Liver (tissue), 9 donors: Measurements from ENCODE around the gene PAXX. TPM values are rescaled to one million over a fixed set of nuclear protein-coding genes. Genes with fewer than 3 reads are reported as not detected.

Experiments
- DNase-seq: peaks from one replicate; pipeline ENCODE4 v3.0.0-alpha.2; 2017; ENCODE audit warnings: low spot score
- H3K27ac ChIP-seq, 2 donors: one replicate each; pipeline ENCODE4 v1.7.0; 2013; ENCODE audit warnings: inconsistent platforms in 2 of 2, low read length in 2 of 2, control low read depth in 1 of 2, low read depth in 1 of 2, mild to moderate bottlenecking in 1 of 2
- H3K27me3 ChIP-seq, 4 donors: one replicate each; pipeline versions ENCODE4 v1.6.1 to v1.7.0; 2013; ENCODE audit warnings: low read length in 3 of 4, inconsistent platforms in 1 of 4, mild to moderate bottlenecking in 1 of 4, moderate library complexity in 1 of 4; ENCODE audit not compliant: control insufficient read depth in 4 of 4, insufficient read depth in 4 of 4
- H3K36me3 ChIP-seq, 4 donors: one replicate each; pipeline versions ENCODE4 v1.6.1 to v1.7.0; 2013; ENCODE audit warnings: low read length in 3 of 4, mild to moderate bottlenecking in 3 of 4, low read depth in 1 of 4, moderate library complexity in 1 of 4; ENCODE audit not compliant: control insufficient read depth in 4 of 4, insufficient read depth in 3 of 4
- H3K4me1 ChIP-seq, 4 donors: one replicate each; pipeline versions ENCODE4 v1.6.1 to v1.7.0; 2013; ENCODE audit warnings: low read length in 3 of 4, mild to moderate bottlenecking in 3 of 4, moderate library complexity in 1 of 4; ENCODE audit not compliant: control insufficient read depth in 4 of 4, insufficient read depth in 4 of 4
- H3K4me3 ChIP-seq, 3 donors: one replicate each; pipeline versions ENCODE4 v1.6.1 to v1.7.0; 2013; ENCODE audit warnings: low read length in 3 of 3, control low read depth in 1 of 3, low read depth in 1 of 3, mild to moderate bottlenecking in 1 of 3
- H3K9ac ChIP-seq, 2 donors: one replicate each; pipeline ENCODE4 v1.7.0; 2013; ENCODE audit warnings: low read length in 2 of 2, mild to moderate bottlenecking in 2 of 2, moderate library complexity in 2 of 2, control low read depth in 1 of 2, low read depth in 1 of 2
- H3K9me3 ChIP-seq, 4 donors: one replicate each; pipeline versions ENCODE4 v1.6.1 to v1.7.0; 2013; ENCODE audit warnings: low read length in 3 of 4; ENCODE audit not compliant: control insufficient read depth in 4 of 4
- ATF3 ChIP-seq: IDR thresholded peaks from 2 replicates; pipeline ENCODE4 v1.6.1; 2016; ENCODE audit warnings: antibody characterized with exemption
- EGR1 ChIP-seq, 2 donors: IDR thresholded peaks; 2 replicates each; pipeline ENCODE4 v1.6.1; 2016 to 2018; ENCODE audit warnings: antibody characterized with exemption in 2 of 2, low read depth in 2 of 2
- FOXA1 ChIP-seq: IDR thresholded peaks from 2 replicates; pipeline ENCODE4 v1.6.1; 2016; ENCODE audit warnings: antibody characterized with exemption
- FOXA2 ChIP-seq: IDR thresholded peaks from 2 replicates; pipeline ENCODE4 v1.6.1; 2016; ENCODE audit warnings: antibody characterized with exemption
- HNF4A ChIP-seq, 2 donors: conservative IDR thresholded peaks; 2 replicates each; pipeline ENCODE4 v1.6.1; 2016; ENCODE audit warnings: antibody characterized with exemption in 2 of 2, mild to moderate bottlenecking in 2 of 2
- HNF4G ChIP-seq: IDR thresholded peaks from 2 replicates; pipeline ENCODE4 v1.6.1; 2016; ENCODE audit warnings: antibody characterized with exemption
- JUND ChIP-seq, 2 donors: IDR thresholded peaks; 2 replicates each; pipeline ENCODE4 v1.6.1; 2016; ENCODE audit warnings: antibody characterized with exemption in 2 of 2
- MAX ChIP-seq: IDR thresholded peaks from 2 replicates; pipeline ENCODE4 v1.6.1; 2016; ENCODE audit warnings: antibody characterized with exemption
- NR2F2 ChIP-seq: IDR thresholded peaks from 2 replicates; pipeline ENCODE4 v1.6.1; 2016; ENCODE audit warnings: antibody characterized with exemption
- RAD21 ChIP-seq, 2 donors: IDR thresholded peaks; 2 replicates each; pipeline ENCODE4 v1.6.1; 2016; ENCODE audit warnings: antibody characterized with exemption in 2 of 2, mild to moderate bottlenecking in 2 of 2
- REST ChIP-seq: IDR thresholded peaks from 2 replicates; pipeline ENCODE4 v1.6.1; 2016; ENCODE audit warnings: antibody characterized with exemption, mild to moderate bottlenecking
- SP1 ChIP-seq: IDR thresholded peaks from 2 replicates; pipeline ENCODE4 v1.6.1; 2018; ENCODE audit warnings: antibody characterized with exemption, mild to moderate bottlenecking
- TAF1 ChIP-seq: conservative IDR thresholded peaks from 2 replicates; pipeline ENCODE4 v1.6.1; 2016; ENCODE audit warnings: antibody characterized with exemption, mild to moderate bottlenecking
- YY1 ChIP-seq: IDR thresholded peaks from 2 replicates; pipeline ENCODE4 v1.6.1; 2016; ENCODE audit warnings: antibody characterized with exemption, mild to moderate bottlenecking
- ZBTB33 ChIP-seq: IDR thresholded peaks from 2 replicates; pipeline ENCODE4 v1.6.1; 2016; ENCODE audit warnings: antibody characterized with exemption
- WGBS: extraction: QIAGEN DNeasy Blood & Tissue Kit; methylation state at CpG from one replicate; pipeline ENCODE4 v1.1.7; 2013; 5-methylcytosine and 5-hydroxymethylcytosine counted together
- polyA plus RNA-seq, 2 donors: library from polyadenylated mRNA; stranded (reverse) in 1 of 2; unstranded in 1 of 2; fragments of 200-250 nt in 1 of 2; fragments of >200 nt in 1 of 2; fragmentation: Nextera tagmentation in 1 of 2; extraction: Ambion mirVana in 1 of 2; gene quantifications; one replicate each; pipeline versions ENCODE4 v1.2.1 to v1.2.3, GENCODE V29; 2013 to 2015
- total RNA-seq, 2 donors: library from RNA; depleted of rRNA; stranded (reverse); fragments of >200 nt; gene quantifications; one replicate each; pipeline ENCODE4 v1.2.3, GENCODE V29; 2014
- donor health status: healthy.
- donor health status: healthy.
- donor health status: healthy.
- donor health status: healthy.
- donor health status: healthy.

PAXX gene
- total and polyA plus RNA-seq, 4 donors: 7.3 to 34.1 (median 19.2) TPM

- Histone ChIP-seq H3K9ac (no peak within 1 kb of the TSS), H3K27me3 (peaks cover 0 to 6% (median under 1%) of the 10 kb centered on the region in 4 donors), H3K4me3 (no peak within 1 kb of the TSS), H3K9me3 (no peaks in the 10 kb centered on the region), H3K36me3 (no peaks in the 10 kb centered on the region), H3K4me1 (peaks cover 0 to 9% (median 5%) of the 10 kb centered on the region in 4 donors), H3K27ac (no peak within 1 kb of the TSS)
- WGBS: 86% methylated on average over 18 of the region's 18 CpGs
- no peak for DNase-seq
- TF ChIP-seq ATF3: no peak
- TF ChIP-seq HNF4G: no peak
- TF ChIP-seq NR2F2: no peak
- no peak for TF ChIP-seq RAD21 (IDR thresholded peaks at IDR 0.05)
- TF ChIP-seq HNF4A (conservative IDR thresholded peaks at IDR 0.05): no peak
- no peak for TF ChIP-seq REST
- no peak for TF ChIP-seq MAX
- no peak for TF ChIP-seq TAF1
- TF ChIP-seq YY1: no peak
- no peak for TF ChIP-seq EGR1 (IDR thresholded peaks at IDR 0.05; ENCODE audit: low read depth in 2 of 2)
- no peak for TF ChIP-seq ZBTB33
Observed at GRCh38 chr9:136982232-136983051, 9.8 kb upstream of the PAXX start, which contains the start of gene LCNL1. TSS of gene LCNL1 (plus strand) at chr9:136982993. CDS start at chr9:136983587, 594 bp downstream.

- Histone ChIP-seq H3K27me3 (peaks cover 0 to 6% (median under 1%) of the 10 kb centered on the region in 4 donors), H3K9ac (no peak overlapping the region), H3K4me3 (no peak overlapping the region), H3K36me3 (no peaks in the 10 kb centered on the region), H3K27ac (no peak overlapping the region), H3K4me1 (peaks cover 0 to 5% (median 2%) of the 10 kb centered on the region in 4 donors), H3K9me3 (no peaks in the 10 kb centered on the region)
- WGBS: 89% methylated on average over 9 of the region's 9 CpGs
- DNase-seq: no peak
- no peak for TF ChIP-seq TAF1
- TF ChIP-seq HNF4G: no peak
- TF ChIP-seq FOXA2: no peak
- no peak for TF ChIP-seq JUND (IDR thresholded peaks at IDR 0.05)
- no peak for TF ChIP-seq ATF3
- TF ChIP-seq NR2F2: no peak
- TF ChIP-seq RAD21 (IDR thresholded peaks at IDR 0.05): no peak
- TF ChIP-seq SP1: no peak
- no peak for TF ChIP-seq ZBTB33
- TF ChIP-seq EGR1 (IDR thresholded peaks at IDR 0.05; ENCODE audit: low read depth in 2 of 2): no peak
- TF ChIP-seq FOXA1: no peak
- no peak for TF ChIP-seq YY1
- TF ChIP-seq MAX: no peak
- no peak for TF ChIP-seq HNF4A (conservative IDR thresholded peaks at IDR 0.05)
- no peak for TF ChIP-seq REST
Observed at GRCh38 chr9:136983167-136983566, 9.1 kb upstream of the PAXX start.
